WTC11 (cell line): ENCODE measurements around the gene FCHSD2.
"Not testable (repeated sequence)": the region's sequence is repeated elsewhere in the genome, so short reads cannot be mapped to it uniquely, and the experiment has no call there.

ENCODE experiments used
- CREB1 ChIP-seq: sonication (generic); formaldehyde crosslinking; IDR thresholded peaks from 2 replicates; pipeline ENCODE4 v1.8.0; 2023; ENCODE audit warnings: mild to moderate bottlenecking, missing genetic modification reagents
- CTCF ChIP-seq: fragments of 200-600 bp; IDR thresholded peaks from 2 replicates; pipeline ENCODE4 v1.8.0; 2022; ENCODE audit warnings: antibody characterized with exemption
- NR2C2 ChIP-seq: sonication (generic); formaldehyde crosslinking; IDR thresholded peaks from 2 replicates; pipeline ENCODE4 v1.8.0; 2022; ENCODE audit warnings: mild to moderate bottlenecking, missing genetic modification reagents
- SMAD3 ChIP-seq: sonication (generic); formaldehyde crosslinking; IDR thresholded peaks from 2 replicates; pipeline ENCODE4 v1.8.0; 2022; ENCODE audit warnings: missing genetic modification reagents, mild to moderate bottlenecking, borderline replicate concordance
- TEAD4 ChIP-seq: sonication (generic); formaldehyde crosslinking; IDR thresholded peaks from 2 replicates; pipeline ENCODE4 v1.8.0; 2022; ENCODE audit warnings: mild to moderate bottlenecking, missing genetic modification reagents
- ZMAT4 ChIP-seq: fragments of 250-450 bp; sonication (Bioruptor Pico); IDR thresholded peaks from 2 replicates; pipeline ENCODE4 v1.9.0; 2021; ENCODE audit warnings: mild to moderate bottlenecking
- ZNF281 ChIP-seq: sonication (generic); formaldehyde crosslinking; IDR thresholded peaks from 2 replicates; pipeline ENCODE4 v1.8.0; 2023; ENCODE audit warnings: mild to moderate bottlenecking, missing genetic modification reagents
- TF ChIP-seq, protein P1 (sequence below): sonication (generic); formaldehyde crosslinking; IDR thresholded peaks from 2 replicates; pipeline ENCODE4 v1.8.1; 2023; ENCODE audit warnings: mild to moderate bottlenecking, missing genetic modification reagents, moderate library complexity
- TF ChIP-seq, protein P2 (sequence below): sonication (generic); formaldehyde crosslinking; IDR thresholded peaks from 2 replicates; pipeline ENCODE4 v1.8.1; 2022; ENCODE audit warnings: low read depth, mild to moderate bottlenecking, moderate library complexity, missing genetic modification reagents, borderline replicate concordance
- TF ChIP-seq, protein P3 (sequence below): sonication (generic); formaldehyde crosslinking; IDR thresholded peaks from 2 replicates; pipeline ENCODE4 v1.8.1; 2023; ENCODE audit warnings: mild to moderate bottlenecking, missing genetic modification reagents, moderate library complexity
- TF ChIP-seq, protein P4 (sequence below): sonication (generic); formaldehyde crosslinking; IDR thresholded peaks from 2 replicates; pipeline ENCODE4 v1.8.0; 2022; ENCODE audit warnings: mild to moderate bottlenecking, missing genetic modification reagents

GRCh38 chr11:72858267-72858666 lies 283.9 kb downstream of the FCHSD2 start:
- not testable (repeated sequence) for TF ChIP-seq CTCF; TEAD4 (CRISPR knock-in tag); SMAD3 (CRISPR knock-in tag); CREB1; NR2C2 (CRISPR knock-in tag); ZMAT4 (CRISPR knock-in tag); ZNF281 (CRISPR knock-in tag)
- TF ChIP-seq, protein P1, sequence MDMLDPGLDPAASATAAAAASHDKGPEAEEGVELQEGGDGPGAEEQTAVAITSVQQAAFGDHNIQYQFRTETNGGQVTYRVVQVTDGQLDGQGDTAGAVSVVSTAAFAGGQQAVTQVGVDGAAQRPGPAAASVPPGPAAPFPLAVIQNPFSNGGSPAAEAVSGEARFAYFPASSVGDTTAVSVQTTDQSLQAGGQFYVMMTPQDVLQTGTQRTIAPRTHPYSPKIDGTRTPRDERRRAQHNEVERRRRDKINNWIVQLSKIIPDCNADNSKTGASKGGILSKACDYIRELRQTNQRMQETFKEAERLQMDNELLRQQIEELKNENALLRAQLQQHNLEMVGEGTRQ (CRISPR knock-in tag) = not testable (repeated sequence)
- TF ChIP-seq, protein P2, sequence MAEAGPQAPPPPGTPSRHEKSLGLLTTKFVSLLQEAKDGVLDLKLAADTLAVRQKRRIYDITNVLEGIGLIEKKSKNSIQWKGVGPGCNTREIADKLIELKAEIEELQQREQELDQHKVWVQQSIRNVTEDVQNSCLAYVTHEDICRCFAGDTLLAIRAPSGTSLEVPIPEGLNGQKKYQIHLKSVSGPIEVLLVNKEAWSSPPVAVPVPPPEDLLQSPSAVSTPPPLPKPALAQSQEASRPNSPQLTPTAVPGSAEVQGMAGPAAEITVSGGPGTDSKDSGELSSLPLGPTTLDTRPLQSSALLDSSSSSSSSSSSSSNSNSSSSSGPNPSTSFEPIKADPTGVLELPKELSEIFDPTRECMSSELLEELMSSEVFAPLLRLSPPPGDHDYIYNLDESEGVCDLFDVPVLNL = not testable (repeated sequence)
- TF ChIP-seq, protein P3, sequence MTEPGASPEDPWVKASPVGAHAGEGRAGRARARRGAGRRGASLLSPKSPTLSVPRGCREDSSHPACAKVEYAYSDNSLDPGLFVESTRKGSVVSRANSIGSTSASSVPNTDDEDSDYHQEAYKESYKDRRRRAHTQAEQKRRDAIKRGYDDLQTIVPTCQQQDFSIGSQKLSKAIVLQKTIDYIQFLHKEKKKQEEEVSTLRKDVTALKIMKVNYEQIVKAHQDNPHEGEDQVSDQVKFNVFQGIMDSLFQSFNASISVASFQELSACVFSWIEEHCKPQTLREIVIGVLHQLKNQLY = not testable (repeated sequence)
- TF ChIP-seq, protein P4, sequence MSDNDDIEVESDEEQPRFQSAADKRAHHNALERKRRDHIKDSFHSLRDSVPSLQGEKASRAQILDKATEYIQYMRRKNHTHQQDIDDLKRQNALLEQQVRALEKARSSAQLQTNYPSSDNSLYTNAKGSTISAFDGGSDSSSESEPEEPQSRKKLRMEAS (CRISPR knock-in tag) = not testable (repeated sequence)
